Caco-2 (cell line): ENCODE results near the gene OSCP1. TPM values are rescaled to one million over a fixed set of nuclear protein-coding genes. Genes with fewer than 3 reads are reported as not detected.

Experiments used
- BruUV-seq: library from RNA; stranded (reverse); fragments of 400-500 nt; replicated peaks from 2 replicates; lab custom pipeline; 2021; lab: Mats Ljungman, UMichigan
- CTCF ChIA-PET: fragments of 300-600 bp; sonication (Branson Sonifier 250); formaldehyde crosslinking; loops from one replicate; lab custom pipeline; 2022; ENCODE audit warnings: antibody characterized with exemption; lab: Charles Lee
- POLR2A ChIA-PET: fragments of 300-600 bp; sonication (Branson Sonifier 250); formaldehyde crosslinking; loops from one replicate; lab custom pipeline; 2022; ENCODE audit warnings: antibody characterized with exemption; lab: Charles Lee
- DNase-seq, 2 experiments: peaks; one replicate each; pipeline versions ENCODE4 v3.0.0 to v3.0.0-alpha.2; 2020 to 2022
- H3K27me3 ChIP-seq: replicated peaks from 2 replicates; pipeline ENCODE4 v1.6.0; 2011; ENCODE audit warnings: low read length; ENCODE audit not compliant: control insufficient read depth, insufficient read depth
- H3K36me3 ChIP-seq: 2 replicates; pipeline ENCODE4 v1.5.1; 2011; ENCODE audit warnings: low read length; ENCODE audit not compliant: control insufficient read depth, insufficient read depth
- H3K4me1 ChIP-seq: fragments of 250-450 bp; sonication (Bioruptor Pico); 2 replicates; pipeline ENCODE4 v1.5.1; 2020; ENCODE audit warnings: mild to moderate bottlenecking
- H3K4me3 ChIP-seq: 2 replicates; pipeline ENCODE4 v1.5.1; 2011; ENCODE audit warnings: low read depth, mild to moderate bottlenecking, control low read depth, low read length
- H3K9me3 ChIP-seq: fragments of 250-450 bp; sonication (Bioruptor Pico); 2 replicates; pipeline ENCODE4 v1.5.1; 2020; ENCODE audit warnings: mild to moderate bottlenecking, moderate library complexity
- H3K27ac Mint-ChIP-seq: one replicate; pipeline ENCODE4 v1.8.0; 2022; ENCODE audit warnings: mixed read lengths; ENCODE audit not compliant: unreplicated experiment
- H3K27me3 Mint-ChIP-seq: one replicate; pipeline ENCODE4 v1.8.0; 2022; ENCODE audit warnings: mixed read lengths; ENCODE audit not compliant: insufficient read depth, unreplicated experiment
- H3K36me3 Mint-ChIP-seq: one replicate; pipeline ENCODE4 v1.8.0; 2022; ENCODE audit warnings: mild to moderate bottlenecking, mixed read lengths; ENCODE audit not compliant: insufficient read depth, unreplicated experiment
- H3K4me1 Mint-ChIP-seq: one replicate; pipeline ENCODE4 v1.8.0; 2022; ENCODE audit warnings: low read depth, mixed read lengths; ENCODE audit not compliant: unreplicated experiment
- H3K4me3 Mint-ChIP-seq: one replicate; pipeline ENCODE4 v1.8.0; 2022; ENCODE audit warnings: mild to moderate bottlenecking, moderate library complexity, mixed read lengths; ENCODE audit not compliant: unreplicated experiment
- H3K9me3 Mint-ChIP-seq: one replicate; pipeline ENCODE4 v1.8.0; 2022; ENCODE audit warnings: mixed read lengths; ENCODE audit not compliant: unreplicated experiment
- intact Hi-C: fragments of 100-400 bp; cut with micrococcal nuclease; formaldehyde crosslinking; loops from one replicate; pipeline ENCODE4 v1.10.0; 2022; ENCODE audit not compliant: unreplicated experiment
- total RNA-seq: library from RNA; stranded (reverse); gene quantifications from 2 replicates; pipeline ENCODE4 v1.2.3, GENCODE V29; 2022
- TF ChIP-seq, protein P1 (sequence below), 2 experiments: fragments of 200-600 bp in 1 of 2; IDR thresholded peaks; 1 replicate in 1 of 2; 2 replicates in 1 of 2; pipeline versions ENCODE4 v1.5.1 to v1.8.0; 2011 to 2022; ENCODE audit warnings: antibody characterized with exemption in 1 of 2, control low read depth in 1 of 2, inconsistent platforms in 1 of 2, low read depth in 1 of 2, low read length in 1 of 2, mild to moderate bottlenecking in 1 of 2, moderate library complexity in 1 of 2; ENCODE audit not compliant: insufficient read depth in 1 of 2, severe bottlenecking in 1 of 2, unreplicated experiment in 1 of 2

Gene OSCP1
- total RNA-seq, 1 experiment from 2014 or later, result 0.91 TPM

DNA sequence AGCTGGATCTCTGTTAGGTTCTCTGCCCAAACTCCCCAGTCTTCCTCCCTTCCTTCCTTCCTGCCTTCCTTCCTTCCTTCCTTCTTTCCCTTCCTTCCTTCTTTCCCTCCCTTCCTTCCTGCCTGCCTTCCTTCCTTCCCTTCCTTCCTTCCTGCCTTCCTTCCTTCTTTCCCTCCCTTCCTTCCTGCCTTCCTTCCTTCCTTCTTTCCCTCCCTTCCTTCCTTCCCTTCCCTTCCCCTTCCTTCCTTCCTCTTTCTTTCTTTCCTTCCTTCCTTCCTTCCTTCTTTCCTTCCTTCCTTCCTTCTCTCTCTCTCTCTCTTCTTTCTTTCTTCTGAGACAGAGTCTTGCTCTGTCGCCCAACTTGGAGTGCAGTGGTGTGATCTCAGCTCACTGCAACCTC, 43.8 kb downstream of the OSCP1 start:
- Histone ChIP-seq H3K27me3 (no peaks in the 10 kb centered on the region), H3K4me3 (no peak overlapping the region), H3K36me3 (no peaks in the 10 kb centered on the region), H3K9me3 (no peaks in the 10 kb centered on the region), H3K4me1 (no peaks in the 10 kb centered on the region)
- H3K4me1 Mint-ChIP-seq, result no peaks in the 10 kb centered on the region
- no peak overlapping the region for H3K27ac Mint-ChIP-seq
- peaks cover 2% of the 10 kb centered on the region for H3K27me3 Mint-ChIP-seq
- no peak overlapping the region for H3K4me3 Mint-ChIP-seq
- CTCF ChIA-PET, result no interaction called here
- TF ChIP-seq, protein P1, sequence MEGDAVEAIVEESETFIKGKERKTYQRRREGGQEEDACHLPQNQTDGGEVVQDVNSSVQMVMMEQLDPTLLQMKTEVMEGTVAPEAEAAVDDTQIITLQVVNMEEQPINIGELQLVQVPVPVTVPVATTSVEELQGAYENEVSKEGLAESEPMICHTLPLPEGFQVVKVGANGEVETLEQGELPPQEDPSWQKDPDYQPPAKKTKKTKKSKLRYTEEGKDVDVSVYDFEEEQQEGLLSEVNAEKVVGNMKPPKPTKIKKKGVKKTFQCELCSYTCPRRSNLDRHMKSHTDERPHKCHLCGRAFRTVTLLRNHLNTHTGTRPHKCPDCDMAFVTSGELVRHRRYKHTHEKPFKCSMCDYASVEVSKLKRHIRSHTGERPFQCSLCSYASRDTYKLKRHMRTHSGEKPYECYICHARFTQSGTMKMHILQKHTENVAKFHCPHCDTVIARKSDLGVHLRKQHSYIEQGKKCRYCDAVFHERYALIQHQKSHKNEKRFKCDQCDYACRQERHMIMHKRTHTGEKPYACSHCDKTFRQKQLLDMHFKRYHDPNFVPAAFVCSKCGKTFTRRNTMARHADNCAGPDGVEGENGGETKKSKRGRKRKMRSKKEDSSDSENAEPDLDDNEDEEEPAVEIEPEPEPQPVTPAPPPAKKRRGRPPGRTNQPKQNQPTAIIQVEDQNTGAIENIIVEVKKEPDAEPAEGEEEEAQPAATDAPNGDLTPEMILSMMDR (IDR thresholded peaks at IDR 0.05; ENCODE audit: insufficient read depth in 1 of 2, low read depth in 1 of 2, low read length in 1 of 2, severe bottlenecking in 1 of 2, unreplicated experiment in 1 of 2), result no peak
- H3K36me3 Mint-ChIP-seq, result no peaks in the 10 kb centered on the region
- H3K9me3 Mint-ChIP-seq, result peaks cover 3% of the 10 kb centered on the region
- no TSS peak for BruUV-seq
- POLR2A ChIA-PET, result no interaction called here
- DNase-seq, result no peak
- intact Hi-C loops, result no loop called here

DNA sequence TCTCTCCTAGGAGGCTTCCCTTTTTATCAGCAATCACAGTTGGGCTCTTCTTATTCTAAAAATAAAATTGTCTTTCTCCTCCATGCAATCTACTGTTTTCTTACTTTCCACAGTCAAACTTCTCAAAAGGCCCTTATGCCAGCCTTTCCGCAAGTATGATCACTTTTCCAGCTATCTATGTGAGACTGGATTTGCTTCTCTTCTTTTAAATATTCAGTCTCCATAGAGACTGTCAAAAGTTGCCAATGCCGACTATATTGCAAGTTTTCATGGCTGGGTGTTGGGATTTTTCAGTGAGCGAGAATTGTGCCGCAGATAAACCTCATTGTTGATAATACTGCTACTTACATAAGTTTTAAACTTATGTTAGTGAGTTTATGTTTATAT, 47.8 kb downstream of the OSCP1 start:
- no peaks in the 10 kb centered on the region for H3K27me3 ChIP-seq
- no peak overlapping the region for H3K4me3 ChIP-seq
- CTCF ChIA-PET, result no interaction called here
- H3K4me3 Mint-ChIP-seq, result no peak overlapping the region
- H3K36me3 ChIP-seq, result no peaks in the 10 kb centered on the region
- peaks cover 8% of the 10 kb centered on the region for H3K36me3 Mint-ChIP-seq
- TF ChIP-seq, protein P1 (IDR thresholded peaks at IDR 0.05; ENCODE audit: insufficient read depth in 1 of 2, low read depth in 1 of 2, low read length in 1 of 2, severe bottlenecking in 1 of 2, unreplicated experiment in 1 of 2), result no peak
- intact Hi-C loops, result no loop called here
- no peak overlapping the region for H3K27ac Mint-ChIP-seq
- POLR2A ChIA-PET, result no interaction called here
- H3K4me1 Mint-ChIP-seq, result peaks cover 7% of the 10 kb centered on the region
- H3K4me1 ChIP-seq, result no peaks in the 10 kb centered on the region
- BruUV-seq, result no TSS peak
- no peaks in the 10 kb centered on the region for H3K9me3 ChIP-seq
- no peak for DNase-seq
- peaks cover 2% of the 10 kb centered on the region for H3K27me3 Mint-ChIP-seq
- no peaks in the 10 kb centered on the region for H3K9me3 Mint-ChIP-seq

DNA sequence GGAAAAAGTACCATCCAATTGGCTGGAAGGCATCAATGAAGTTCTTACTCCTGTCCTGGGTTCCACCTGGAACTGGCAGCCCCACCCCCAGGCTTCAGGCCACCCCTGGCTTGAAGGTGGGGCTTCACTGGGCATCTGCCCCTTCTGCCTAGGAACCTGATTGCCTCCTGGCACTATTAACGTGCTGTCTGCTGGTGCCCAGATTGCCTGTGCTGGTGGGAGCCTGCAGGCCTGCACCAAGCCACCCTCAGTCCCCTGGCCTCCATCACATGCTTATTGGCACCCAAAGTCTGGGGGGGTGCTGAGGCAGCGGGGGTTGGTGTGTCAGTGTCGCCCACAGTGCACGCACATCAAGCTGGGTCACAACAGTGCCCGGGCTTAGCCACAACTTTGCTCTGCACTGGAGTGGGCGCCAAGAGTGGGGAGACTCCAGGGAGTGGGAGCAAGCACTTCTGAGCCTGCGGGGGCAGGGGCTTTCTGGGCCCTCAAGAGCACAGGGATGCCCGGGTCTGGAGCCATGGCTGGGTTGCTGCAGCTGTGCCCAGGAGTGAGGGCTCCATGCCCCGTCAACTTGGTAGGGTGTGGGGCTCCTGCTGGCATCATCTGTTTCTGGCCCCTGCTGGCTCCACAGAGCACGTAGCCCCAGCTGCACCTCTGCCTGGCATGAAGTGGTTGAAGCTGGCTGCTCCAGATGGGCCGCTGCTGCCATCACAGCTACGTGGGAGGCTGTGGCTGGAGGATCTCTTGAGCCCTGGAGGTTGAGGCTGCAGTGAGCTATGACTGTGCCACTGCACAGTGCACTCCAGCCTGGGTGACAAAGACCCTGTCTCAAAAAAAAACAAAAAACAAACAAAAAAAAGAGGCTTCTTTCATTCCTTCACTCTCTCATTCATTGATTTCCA, 48.4 kb downstream of the OSCP1 start:
- Mint-ChIP-seq H3K36me3 (peaks cover 9% of the 10 kb centered on the region), H3K27me3 (peaks cover 2% of the 10 kb centered on the region), H3K9me3 (no peaks in the 10 kb centered on the region), H3K4me1 (peaks cover 7% of the 10 kb centered on the region), H3K4me3 (no peak overlapping the region), H3K27ac (no peak overlapping the region)
- intact Hi-C loops, result no loop called here
- H3K36me3 ChIP-seq, result no peaks in the 10 kb centered on the region
- DNase-seq, result no peak
- POLR2A ChIA-PET, result no interaction called here
- no peaks in the 10 kb centered on the region for H3K27me3 ChIP-seq
- TF ChIP-seq, protein P1 (IDR thresholded peaks at IDR 0.05; ENCODE audit: insufficient read depth in 1 of 2, low read depth in 1 of 2, low read length in 1 of 2, severe bottlenecking in 1 of 2, unreplicated experiment in 1 of 2), result no peak
- BruUV-seq, result no TSS peak
- no peak overlapping the region for H3K4me3 ChIP-seq
- H3K9me3 ChIP-seq, result no peaks in the 10 kb centered on the region
- CTCF ChIA-PET, result no interaction called here
- no peaks in the 10 kb centered on the region for H3K4me1 ChIP-seq
